Caco-2 (cell line): ENCODE measurements around the gene PKN1. TPM values are rescaled to one million over a fixed set of nuclear protein-coding genes. Genes with fewer than 3 reads are reported as not detected.
A peak's percentile ranks its signal among the peaks of the same experiment; 100 is the strongest.

ENCODE experiments used
- BruUV-seq: library from RNA; stranded (reverse); fragments of 400-500 nt; replicated peaks from 2 replicates; lab custom pipeline; 2021; lab: Mats Ljungman, UMichigan
- CTCF ChIA-PET: fragments of 300-600 bp; sonication (Branson Sonifier 250); formaldehyde crosslinking; loops from one replicate; lab custom pipeline; 2022; ENCODE audit warnings: antibody characterized with exemption; lab: Charles Lee
- POLR2A ChIA-PET: fragments of 300-600 bp; sonication (Branson Sonifier 250); formaldehyde crosslinking; loops from one replicate; lab custom pipeline; 2022; ENCODE audit warnings: antibody characterized with exemption; lab: Charles Lee
- DNase-seq, 2 experiments: peaks; one replicate each; pipeline versions ENCODE4 v3.0.0 to v3.0.0-alpha.2; 2020 to 2022
- H3K27me3 ChIP-seq: replicated peaks from 2 replicates; pipeline ENCODE4 v1.6.0; 2011; ENCODE audit warnings: low read length; ENCODE audit not compliant: control insufficient read depth, insufficient read depth
- H3K36me3 ChIP-seq: 2 replicates; pipeline ENCODE4 v1.5.1; 2011; ENCODE audit warnings: low read length; ENCODE audit not compliant: control insufficient read depth, insufficient read depth
- H3K4me1 ChIP-seq: fragments of 250-450 bp; sonication (Bioruptor Pico); 2 replicates; pipeline ENCODE4 v1.5.1; 2020; ENCODE audit warnings: mild to moderate bottlenecking
- H3K4me3 ChIP-seq: 2 replicates; pipeline ENCODE4 v1.5.1; 2011; ENCODE audit warnings: low read depth, mild to moderate bottlenecking, control low read depth, low read length
- H3K9me3 ChIP-seq: fragments of 250-450 bp; sonication (Bioruptor Pico); 2 replicates; pipeline ENCODE4 v1.5.1; 2020; ENCODE audit warnings: mild to moderate bottlenecking, moderate library complexity
- H3K27ac Mint-ChIP-seq: one replicate; pipeline ENCODE4 v1.8.0; 2022; ENCODE audit warnings: mixed read lengths; ENCODE audit not compliant: unreplicated experiment
- H3K27me3 Mint-ChIP-seq: one replicate; pipeline ENCODE4 v1.8.0; 2022; ENCODE audit warnings: mixed read lengths; ENCODE audit not compliant: insufficient read depth, unreplicated experiment
- H3K36me3 Mint-ChIP-seq: one replicate; pipeline ENCODE4 v1.8.0; 2022; ENCODE audit warnings: mild to moderate bottlenecking, mixed read lengths; ENCODE audit not compliant: insufficient read depth, unreplicated experiment
- H3K4me1 Mint-ChIP-seq: one replicate; pipeline ENCODE4 v1.8.0; 2022; ENCODE audit warnings: low read depth, mixed read lengths; ENCODE audit not compliant: unreplicated experiment
- H3K4me3 Mint-ChIP-seq: one replicate; pipeline ENCODE4 v1.8.0; 2022; ENCODE audit warnings: mild to moderate bottlenecking, moderate library complexity, mixed read lengths; ENCODE audit not compliant: unreplicated experiment
- H3K9me3 Mint-ChIP-seq: one replicate; pipeline ENCODE4 v1.8.0; 2022; ENCODE audit warnings: mixed read lengths; ENCODE audit not compliant: unreplicated experiment
- CTCF ChIP-seq, 2 experiments: fragments of 200-600 bp in 1 of 2; IDR thresholded peaks; 1 replicate in 1 of 2; 2 replicates in 1 of 2; pipeline versions ENCODE4 v1.5.1 to v1.8.0; 2011 to 2022; ENCODE audit warnings: antibody characterized with exemption in 1 of 2, control low read depth in 1 of 2, inconsistent platforms in 1 of 2, low read depth in 1 of 2, low read length in 1 of 2, mild to moderate bottlenecking in 1 of 2, moderate library complexity in 1 of 2; ENCODE audit not compliant: insufficient read depth in 1 of 2, severe bottlenecking in 1 of 2, unreplicated experiment in 1 of 2
- intact Hi-C: fragments of 100-400 bp; cut with micrococcal nuclease; formaldehyde crosslinking; loops from one replicate; pipeline ENCODE4 v1.10.0; 2022; ENCODE audit not compliant: unreplicated experiment
- total RNA-seq: library from RNA; stranded (reverse); gene quantifications from 2 replicates; pipeline ENCODE4 v1.2.3, GENCODE V29; 2022

PKN1 gene
- total RNA-seq, 1 experiment from 2014 or later, result 102 TPM

- no peak overlapping the region for H3K4me3 Mint-ChIP-seq
- H3K27me3 ChIP-seq, result no peaks in the 10 kb centered on the region
- no peak for DNase-seq
- H3K4me1 ChIP-seq, result no peaks in the 10 kb centered on the region; the same call in 1 of the 2 replicates
- intact Hi-C loops, result no loop called here
- ChIA-PET CTCF (interaction anchor here (0.5 to 1.2 kb wide), 3 partner anchors 110 to 337 kb away, joined by 3 to 5 read pairs (median 3); no protein-coding TSS in a partner anchor), POLR2A (no interaction called here)
- no TSS peak for BruUV-seq
- peaks cover 43% of the 10 kb centered on the region for H3K36me3 Mint-ChIP-seq
- no peaks in the 10 kb centered on the region for H3K9me3 ChIP-seq
- H3K27ac Mint-ChIP-seq, result no peak overlapping the region
- no peaks in the 10 kb centered on the region for H3K36me3 ChIP-seq
- H3K4me1 Mint-ChIP-seq, result no peaks in the 10 kb centered on the region
- no peak for TF ChIP-seq CTCF (IDR thresholded peaks at IDR 0.05; ENCODE audit: insufficient read depth in 1 of 2, low read depth in 1 of 2, low read length in 1 of 2, severe bottlenecking in 1 of 2, unreplicated experiment in 1 of 2)
- no peak overlapping the region for H3K4me3 ChIP-seq
- H3K27me3 Mint-ChIP-seq, result no peaks in the 10 kb centered on the region
- H3K9me3 Mint-ChIP-seq, result no peaks in the 10 kb centered on the region
These were observed 34.3 kb downstream of the PKN1 start for GRCh38 chr19:14467391-14467790.

- no peaks in the 10 kb centered on the region for H3K4me1 Mint-ChIP-seq
- H3K4me3 Mint-ChIP-seq, result no peak overlapping the region
- no peaks in the 10 kb centered on the region; the same call in 1 of the 2 replicates for H3K4me1 ChIP-seq
- H3K9me3 Mint-ChIP-seq, result no peaks in the 10 kb centered on the region
- H3K4me3 ChIP-seq, result no peak overlapping the region
- H3K36me3 ChIP-seq, result no peaks in the 10 kb centered on the region
- intact Hi-C loops, result no loop called here
- no TSS peak for BruUV-seq
- H3K27me3 ChIP-seq, result no peaks in the 10 kb centered on the region
- H3K27ac Mint-ChIP-seq, result no peak overlapping the region
- H3K27me3 Mint-ChIP-seq, result no peaks in the 10 kb centered on the region
- POLR2A ChIA-PET, result no interaction called here
- H3K9me3 ChIP-seq, result no peaks in the 10 kb centered on the region
- H3K36me3 Mint-ChIP-seq, result peaks cover 45% of the 10 kb centered on the region
- CTCF ChIA-PET, result interaction anchor here (0.5 to 1.2 kb wide), 4 partner anchors 110 to 528 kb away, joined by 3 to 5 read pairs (median 3); no protein-coding TSS in a partner anchor
- no peak for TF ChIP-seq CTCF (IDR thresholded peaks at IDR 0.05; ENCODE audit: insufficient read depth in 1 of 2, low read depth in 1 of 2, low read length in 1 of 2, severe bottlenecking in 1 of 2, unreplicated experiment in 1 of 2)
- DNase-seq, result no peak
These were observed 34.7 kb downstream of the PKN1 start for GRCh38 chr19:14467816-14468215.

GRCh38 chr19:14470031-14470876 lies 37.1 kb downstream of the PKN1 start:
- intact Hi-C loops, result loop anchor here (10.0 kb wide), 1 partner anchor 105 kb away; no protein-coding TSS in a partner anchor
- H3K27me3 ChIP-seq, result no peaks in the 10 kb centered on the region
- H3K9me3 ChIP-seq, result no peaks in the 10 kb centered on the region
- Mint-ChIP-seq H3K27ac (peak overlapping the region; percentile 42), H3K4me3 (no peak overlapping the region), H3K36me3 (peaks cover 57% of the 10 kb centered on the region), H3K9me3 (no peaks in the 10 kb centered on the region), H3K27me3 (no peaks in the 10 kb centered on the region), H3K4me1 (peaks cover 5% of the 10 kb centered on the region)
- BruUV-seq, result no TSS peak
- POLR2A ChIA-PET, result no interaction called here
- H3K4me3 ChIP-seq, result no peak overlapping the region
- H3K4me1 ChIP-seq, result no peaks in the 10 kb centered on the region; the same call in 1 of the 2 replicates
- CTCF ChIA-PET, result no interaction called here
- no peak for TF ChIP-seq CTCF (IDR thresholded peaks at IDR 0.05; ENCODE audit: insufficient read depth in 1 of 2, low read depth in 1 of 2, low read length in 1 of 2, severe bottlenecking in 1 of 2, unreplicated experiment in 1 of 2)
- DNase-seq, result no peak
- no peaks in the 10 kb centered on the region for H3K36me3 ChIP-seq
